ENCODE results near the gene CEP192.

CEP192 gene

DNA sequence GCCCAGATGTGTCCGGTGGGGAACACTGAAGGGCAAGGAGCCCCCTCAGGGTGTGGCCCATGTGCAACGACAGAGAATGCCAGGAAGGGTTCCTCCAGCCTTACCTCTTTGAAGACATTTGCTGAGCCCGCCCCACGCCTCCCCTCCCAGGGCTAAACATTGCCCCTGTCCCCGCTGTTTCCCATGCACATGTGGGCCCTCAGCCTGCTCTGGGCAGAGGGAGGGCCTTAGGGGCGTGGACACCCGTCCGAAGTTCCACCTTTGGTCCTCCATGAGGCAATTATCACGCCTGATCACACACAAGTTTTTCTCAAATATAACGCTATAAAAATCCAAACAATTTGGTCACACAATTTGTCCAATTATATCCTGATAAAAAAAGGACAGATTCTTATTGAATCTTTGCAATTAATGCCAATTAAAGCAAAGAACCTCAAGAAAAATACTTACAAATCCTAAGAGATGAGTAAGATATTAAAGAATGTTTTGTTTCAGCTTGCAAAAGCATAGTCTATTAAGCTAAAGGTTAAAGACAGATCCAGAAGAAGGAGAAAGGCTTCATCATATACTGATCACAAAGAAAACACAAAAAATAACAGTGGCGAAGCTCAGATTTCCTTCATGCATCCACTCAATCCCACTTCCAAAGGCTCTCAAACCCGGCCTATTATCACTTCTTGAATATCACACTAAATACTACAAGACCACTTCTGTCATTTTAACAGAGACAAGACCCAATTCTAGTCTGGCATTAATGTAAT, 172.2 kb downstream of the CEP192 start:
- TF ChIP-seq, protein P1, sequence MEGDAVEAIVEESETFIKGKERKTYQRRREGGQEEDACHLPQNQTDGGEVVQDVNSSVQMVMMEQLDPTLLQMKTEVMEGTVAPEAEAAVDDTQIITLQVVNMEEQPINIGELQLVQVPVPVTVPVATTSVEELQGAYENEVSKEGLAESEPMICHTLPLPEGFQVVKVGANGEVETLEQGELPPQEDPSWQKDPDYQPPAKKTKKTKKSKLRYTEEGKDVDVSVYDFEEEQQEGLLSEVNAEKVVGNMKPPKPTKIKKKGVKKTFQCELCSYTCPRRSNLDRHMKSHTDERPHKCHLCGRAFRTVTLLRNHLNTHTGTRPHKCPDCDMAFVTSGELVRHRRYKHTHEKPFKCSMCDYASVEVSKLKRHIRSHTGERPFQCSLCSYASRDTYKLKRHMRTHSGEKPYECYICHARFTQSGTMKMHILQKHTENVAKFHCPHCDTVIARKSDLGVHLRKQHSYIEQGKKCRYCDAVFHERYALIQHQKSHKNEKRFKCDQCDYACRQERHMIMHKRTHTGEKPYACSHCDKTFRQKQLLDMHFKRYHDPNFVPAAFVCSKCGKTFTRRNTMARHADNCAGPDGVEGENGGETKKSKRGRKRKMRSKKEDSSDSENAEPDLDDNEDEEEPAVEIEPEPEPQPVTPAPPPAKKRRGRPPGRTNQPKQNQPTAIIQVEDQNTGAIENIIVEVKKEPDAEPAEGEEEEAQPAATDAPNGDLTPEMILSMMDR (IDR thresholded peaks at IDR 0.05): no peak
- H3K27ac ChIP-seq: no peak overlapping the region
- no peak overlapping the region for H3K9ac ChIP-seq
- H3K4me2 ChIP-seq (ENCODE audit: low read length): no peak overlapping the region
- no peaks in the 10 kb centered on the region for H3K79me2 ChIP-seq
- H3K27me3 ChIP-seq (ENCODE audit: control insufficient read depth, insufficient read depth, low read length): no peaks in the 10 kb centered on the region
- H3K36me3 ChIP-seq (ENCODE audit: control insufficient read depth, insufficient read depth, low read length): no peaks in the 10 kb centered on the region
- no peaks in the 10 kb centered on the region for H3K4me1 ChIP-seq
- H3K9me3 ChIP-seq (ENCODE audit: control insufficient read depth, low read length): no peaks in the 10 kb centered on the region
- no peak overlapping the region for H2AFZ ChIP-seq
- H3K4me3 ChIP-seq (ENCODE audit: low read depth, low read length): no peak overlapping the region

DNA sequence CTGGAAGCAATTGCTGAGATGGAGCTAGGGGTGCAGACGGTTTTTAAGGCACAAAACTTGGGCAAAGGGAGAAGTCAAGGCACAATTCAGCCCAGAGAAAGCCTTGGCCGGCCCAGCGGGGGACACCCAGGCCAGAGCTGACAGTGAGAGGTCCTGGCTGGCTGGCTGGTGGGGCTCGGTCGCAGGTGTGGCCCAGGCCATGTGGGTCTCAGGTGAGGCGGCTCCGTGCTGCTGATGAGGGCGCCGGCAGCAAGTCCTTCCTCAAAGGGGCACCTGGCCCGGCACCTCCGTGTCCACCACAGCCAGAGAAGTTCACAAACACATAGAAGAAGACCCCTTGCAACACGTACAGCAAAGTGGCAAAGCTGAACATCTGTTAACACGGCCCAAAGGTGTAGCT, 173.2 kb downstream of the CEP192 start:
- TF ChIP-seq, protein P1 (IDR thresholded peaks at IDR 0.05): no peak
- no peak overlapping the region for H3K9ac ChIP-seq
- no peaks in the 10 kb centered on the region for H3K36me3 ChIP-seq (ENCODE audit: control insufficient read depth, insufficient read depth, low read length)
- H2AFZ ChIP-seq: no peak overlapping the region
- H3K27me3 ChIP-seq (ENCODE audit: control insufficient read depth, insufficient read depth, low read length): no peaks in the 10 kb centered on the region
- no peaks in the 10 kb centered on the region for H3K79me2 ChIP-seq
- H3K4me1 ChIP-seq: no peaks in the 10 kb centered on the region
- no peak overlapping the region for H3K4me2 ChIP-seq (ENCODE audit: low read length)
- H3K9me3 ChIP-seq (ENCODE audit: control insufficient read depth, low read length): no peaks in the 10 kb centered on the region
- H3K4me3 ChIP-seq (ENCODE audit: low read depth, low read length): no peak overlapping the region
- no peak overlapping the region for H3K27ac ChIP-seq

DNA sequence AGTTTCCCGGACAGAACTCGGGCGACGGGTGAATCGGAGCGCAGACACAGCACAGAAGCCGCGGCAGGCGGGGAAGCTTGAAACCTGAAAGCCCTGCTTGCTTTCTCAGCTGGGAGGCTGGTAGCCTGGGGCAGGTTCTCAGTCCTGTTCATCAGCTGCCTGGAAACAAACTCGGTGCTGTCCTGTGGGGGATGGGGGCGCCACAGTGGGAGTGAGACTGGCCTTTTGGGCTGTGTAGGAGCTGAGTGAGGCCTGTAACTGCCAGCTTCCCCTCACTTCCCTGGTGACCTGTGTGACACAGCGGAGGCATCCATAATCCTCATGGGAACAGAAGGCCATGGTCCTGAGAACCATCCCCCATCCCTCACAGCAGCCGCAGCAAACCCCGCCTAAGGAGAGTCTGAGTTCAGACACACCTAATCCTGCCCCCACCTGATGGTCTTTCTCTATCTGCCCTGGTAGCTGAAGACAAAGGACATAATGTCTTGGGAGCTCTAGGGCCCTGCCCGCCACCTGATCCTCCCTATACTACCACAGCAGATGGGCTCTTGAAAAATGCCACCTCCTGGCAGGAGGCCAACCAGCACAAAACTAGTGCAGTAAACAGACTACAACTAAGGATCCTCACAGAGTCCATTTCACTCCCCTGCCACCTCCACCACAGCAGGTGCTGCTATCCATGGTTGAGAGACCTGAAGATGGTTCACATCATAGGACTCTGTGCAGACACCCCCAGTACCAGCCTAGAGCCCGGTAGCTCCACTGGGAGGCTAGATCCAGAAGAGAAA, 174.7 kb downstream of the CEP192 start:
- H3K36me3 ChIP-seq (ENCODE audit: control insufficient read depth, insufficient read depth, low read length): no peaks in the 10 kb centered on the region
- H3K9me3 ChIP-seq (ENCODE audit: control insufficient read depth, low read length): no peaks in the 10 kb centered on the region
- no peaks in the 10 kb centered on the region for H3K27me3 ChIP-seq (ENCODE audit: control insufficient read depth, insufficient read depth, low read length)
- TF ChIP-seq, protein P1 (IDR thresholded peaks at IDR 0.05): no peak
- H3K4me1 ChIP-seq: no peaks in the 10 kb centered on the region
- no peak overlapping the region for H3K27ac ChIP-seq
- no peak overlapping the region for H3K9ac ChIP-seq
- no peaks in the 10 kb centered on the region for H3K79me2 ChIP-seq
- no peak overlapping the region for H3K4me3 ChIP-seq (ENCODE audit: low read depth, low read length)
- no peak overlapping the region for H3K4me2 ChIP-seq (ENCODE audit: low read length)
- no peak overlapping the region for H2AFZ ChIP-seq

DNA sequence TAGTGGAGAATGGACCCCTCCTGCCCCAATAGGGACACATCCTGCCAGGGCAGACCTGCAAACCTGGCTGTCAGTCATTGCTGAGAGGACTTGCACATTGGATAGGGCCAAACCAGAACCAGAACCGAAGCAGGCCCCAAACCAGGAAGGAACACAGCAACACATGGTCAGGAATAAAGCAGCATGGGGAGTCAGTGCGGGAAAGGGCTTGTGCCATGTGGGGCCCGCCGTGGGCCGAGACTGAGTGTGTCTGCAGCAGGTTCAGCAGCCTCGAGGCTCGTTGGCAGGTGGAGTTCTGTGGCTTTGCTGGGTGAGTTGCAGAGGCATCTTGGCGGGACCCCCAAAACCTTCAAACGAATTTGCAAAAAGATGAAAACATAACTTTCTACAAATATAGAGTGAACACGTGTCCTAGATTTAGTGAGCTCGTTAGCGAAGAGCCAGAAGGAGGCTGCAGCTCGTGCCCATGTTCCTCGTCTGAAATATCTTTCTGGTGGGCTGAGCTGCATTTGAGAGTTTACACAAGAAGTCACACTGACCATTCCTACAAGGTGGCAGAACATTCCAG, 182.5 kb downstream of the CEP192 start:
- Histone ChIP-seq H3K9ac (no peak overlapping the region), H3K4me1 (no peaks in the 10 kb centered on the region)
- TF ChIP-seq, protein P1 (IDR thresholded peaks at IDR 0.05): no peak

More for the DNA sequence above, 182.5 kb downstream of the CEP192 start:
- H2AFZ ChIP-seq: no peak overlapping the region
- no peaks in the 10 kb centered on the region for H3K36me3 ChIP-seq (ENCODE audit: control insufficient read depth, insufficient read depth, low read length)
- H3K4me3 ChIP-seq (ENCODE audit: low read depth, low read length): no peak overlapping the region
- H3K9me3 ChIP-seq (ENCODE audit: control insufficient read depth, low read length): no peaks in the 10 kb centered on the region
- no peak overlapping the region for H3K4me2 ChIP-seq (ENCODE audit: low read length)
- no peaks in the 10 kb centered on the region for H3K27me3 ChIP-seq (ENCODE audit: control insufficient read depth, insufficient read depth, low read length)
- H3K27ac ChIP-seq: no peak overlapping the region
- no peaks in the 10 kb centered on the region for H3K79me2 ChIP-seq

Data from parathyroid adenoma (tissue), 2 donors.